Endometrium (tissue), 2 donors: Measurements from ENCODE around the gene LCE7A.

Experiments
- FAIRE-seq: peaks from 2 replicates; lab custom pipeline; 2012; peaks lifted over from hg19 to GRCh38; lab: Jason Lieb, UNC
- donor health status: control.
- donor health status: control.

Gene LCE7A

GRCh38 chr1:152880316-152880715 lies 20.5 kb downstream of the LCE7A start:
- no peak for FAIRE-seq

- FAIRE-seq = no peak
Observed at GRCh38 chr1:152880907-152881306, 21.1 kb downstream of the LCE7A start.

- FAIRE-seq = no peak
Observed at GRCh38 chr1:152884085-152884484, 24.3 kb downstream of the LCE7A start.

- FAIRE-seq = no peak
Observed at GRCh38 chr1:152884506-152884905, 24.7 kb downstream of the LCE7A start.

- FAIRE-seq = no peak
Observed at GRCh38 chr1:152884966-152885624, 25.3 kb downstream of the LCE7A start.

- no peak for FAIRE-seq
Observed at GRCh38 chr1:152886085-152886484, 26.3 kb downstream of the LCE7A start.

- no peak for FAIRE-seq
Observed at GRCh38 chr1:152886758-152887409, 27.1 kb downstream of the LCE7A start.

- no peak for FAIRE-seq
Observed at GRCh38 chr1:152888126-152888525, 28.3 kb downstream of the LCE7A start.

- FAIRE-seq = no peak
Observed at GRCh38 chr1:152899027-152899426, 39.2 kb downstream of the LCE7A start.

GRCh38 chr1:152899883-152900282 lies 40.1 kb downstream of the LCE7A start:
- no peak for FAIRE-seq

GRCh38 chr1:152901631-152902030 lies 41.8 kb downstream of the LCE7A start:
- FAIRE-seq = no peak

GRCh38 chr1:152902636-152903035 lies 42.8 kb downstream of the LCE7A start:
- FAIRE-seq = no peak

- FAIRE-seq = no peak
Observed at GRCh38 chr1:152904688-152905440, 45.1 kb downstream of the LCE7A start.

- no peak for FAIRE-seq
Observed at GRCh38 chr1:152906023-152906565, 46.3 kb downstream of the LCE7A start.

GRCh38 chr1:152907686-152908601 lies 48.1 kb downstream of the LCE7A start, which contains the start of gene IVL:
TSS of gene IVL (plus strand) at chr1:152908546. CDS start at chr1:152909798, 1,252 bp downstream.
- no peak for FAIRE-seq

- FAIRE-seq = no peak
Observed at GRCh38 chr1:152909206-152909605, 49.4 kb downstream of the LCE7A start.
